NOMO-1 treated with dmso at 0.1 percent for 144 hours (cell line): Measurements from ENCODE around the gene NDRG3.
A peak's percentile ranks its signal among the peaks of the same experiment; 100 is the strongest.
"Not testable (repeated sequence)": the region's sequence is repeated elsewhere in the genome, so short reads cannot be mapped to it uniquely, and the experiment has no call there.

Source experiments
- DNase-seq: peaks from one replicate; lab custom pipeline; 2025; ENCODE audit not compliant: unreplicated experiment; lab: John Stamatoyannopoulos, UW

NDRG3 gene

GRCh38 chr20:36700438-36700837, 45.5 kb downstream of the NDRG3 start:
- DNase-seq, result no peak

DNA sequence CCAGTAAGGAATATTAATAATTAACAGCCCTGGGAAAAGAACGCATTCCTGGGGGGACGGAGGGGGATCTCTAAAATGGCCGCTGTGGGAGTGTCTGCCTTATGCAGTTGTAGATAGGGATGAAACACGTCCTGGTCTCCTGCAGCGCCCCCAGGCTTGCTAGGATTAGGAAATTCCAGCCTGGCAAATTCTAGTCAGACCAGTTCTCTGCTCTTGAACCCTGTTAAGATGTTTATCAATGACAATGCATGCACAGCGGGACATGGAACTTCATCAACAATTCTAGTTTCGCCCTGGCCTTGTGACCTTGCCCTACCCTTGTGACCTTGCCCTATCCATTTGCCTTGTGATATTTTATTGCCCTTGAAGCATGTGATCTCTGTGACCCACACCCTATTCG, 50.4 kb downstream of the NDRG3 start:
- not testable (repeated sequence) for DNase-seq

GRCh38 chr20:36688630-36689029, 57.3 kb downstream of the NDRG3 start:
- no peak for DNase-seq

- no peak for DNase-seq
Observed at GRCh38 chr20:36687850-36688249, 58.0 kb downstream of the NDRG3 start.

- DNase-seq, result no peak
Observed at GRCh38 chr20:36686944-36687343, 58.9 kb downstream of the NDRG3 start.

DNA sequence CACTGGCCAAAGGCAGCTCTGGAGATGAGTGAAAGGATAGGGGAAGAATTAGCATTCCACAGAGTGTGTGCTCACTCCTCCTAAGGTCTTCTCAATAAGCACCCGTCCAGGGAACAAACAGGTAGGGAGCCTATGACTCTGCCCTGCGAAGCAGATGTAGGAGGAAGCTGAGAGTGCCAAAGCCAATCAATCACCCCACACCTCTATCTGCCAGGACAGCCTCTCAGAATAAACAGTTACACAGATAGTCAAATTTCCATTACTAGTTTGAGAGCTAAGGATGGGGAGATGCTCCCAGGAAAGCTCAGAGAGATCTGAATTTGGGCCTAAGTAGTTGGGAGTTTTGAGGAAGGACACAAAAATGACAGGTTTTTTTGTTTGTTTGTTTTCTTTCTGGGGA, 59.4 kb downstream of the NDRG3 start:
- no peak for DNase-seq

DNA sequence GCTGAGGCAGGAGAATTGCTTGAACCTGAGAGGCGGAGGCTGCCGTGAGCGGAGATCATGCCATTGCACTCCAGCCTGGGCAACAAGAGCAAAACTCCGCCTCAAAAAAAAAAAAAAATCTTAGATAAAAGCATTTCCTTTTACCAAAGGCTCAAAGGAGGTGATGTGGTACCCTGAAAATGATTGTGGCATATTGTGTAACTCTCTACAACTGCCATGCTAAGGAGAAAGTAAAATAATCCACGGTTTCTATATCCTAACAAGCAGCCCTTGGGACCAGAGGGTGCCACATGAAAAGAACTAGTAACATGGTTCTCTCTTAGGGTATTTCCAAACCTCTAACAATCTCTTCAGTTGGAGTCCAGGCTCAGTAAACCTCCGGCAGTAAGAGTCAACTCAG, 61.1 kb downstream of the NDRG3 start:
- DNase-seq, result no peak

- DNase-seq, result no peak
Observed at GRCh38 chr20:36682311-36682710, 63.6 kb downstream of the NDRG3 start.

DNA sequence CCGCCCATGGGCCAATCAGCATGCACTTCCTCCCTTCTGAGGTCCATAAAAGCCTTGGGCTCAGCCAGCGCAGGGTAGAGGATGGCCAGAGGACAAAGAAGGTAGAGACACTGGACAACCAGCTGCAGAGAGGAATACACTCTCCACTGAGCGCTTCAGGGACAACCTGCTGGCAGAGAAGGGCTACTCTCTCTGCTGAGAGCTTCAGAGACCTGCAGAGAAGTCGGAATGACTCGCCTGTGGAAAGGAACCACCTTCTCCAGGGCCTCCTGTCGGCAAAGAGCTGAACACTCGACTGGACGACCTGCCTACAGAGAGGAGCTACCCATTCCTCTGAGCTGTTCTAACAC, 68.5 kb downstream of the NDRG3 start:
- DNase-seq, result no peak

- no peak for DNase-seq
Observed at GRCh38 chr20:36676701-36677421, 69.0 kb downstream of the NDRG3 start.

- not testable (repeated sequence) for DNase-seq
Observed at GRCh38 chr20:36675545-36675944, 70.3 kb downstream of the NDRG3 start.

GRCh38 chr20:36672991-36673390, 72.9 kb downstream of the NDRG3 start:
- no peak for DNase-seq

- no peak for DNase-seq
Observed at GRCh38 chr20:36670665-36671357, 75.1 kb downstream of the NDRG3 start.

DNA sequence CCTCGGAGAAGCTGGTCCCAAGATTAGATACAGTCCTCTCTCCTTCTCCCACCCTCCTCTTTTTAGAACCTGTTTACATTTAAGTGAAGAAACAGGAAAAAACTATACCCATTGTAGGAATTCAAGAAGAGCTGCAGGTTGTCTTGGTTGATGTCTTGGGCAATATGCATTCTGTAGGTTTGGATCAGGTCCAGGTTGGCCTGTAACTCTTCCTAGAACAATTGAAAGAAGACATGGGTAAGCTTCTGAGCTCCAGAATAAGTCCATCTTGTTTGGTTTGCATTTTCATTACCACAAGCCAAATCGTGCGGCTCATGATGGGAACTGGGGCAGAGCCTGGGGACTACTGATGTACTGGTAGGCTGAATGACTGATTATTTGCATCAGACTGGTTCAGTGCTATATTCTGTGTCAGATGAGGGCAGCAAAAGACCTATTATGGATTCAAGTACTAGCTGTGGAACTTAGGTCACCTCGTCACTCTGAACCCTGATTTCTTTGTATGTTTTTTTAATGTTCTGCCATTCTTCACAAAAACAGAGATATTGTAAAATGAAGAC, 79.6 kb downstream of the NDRG3 start:
- no peak for DNase-seq

DNA sequence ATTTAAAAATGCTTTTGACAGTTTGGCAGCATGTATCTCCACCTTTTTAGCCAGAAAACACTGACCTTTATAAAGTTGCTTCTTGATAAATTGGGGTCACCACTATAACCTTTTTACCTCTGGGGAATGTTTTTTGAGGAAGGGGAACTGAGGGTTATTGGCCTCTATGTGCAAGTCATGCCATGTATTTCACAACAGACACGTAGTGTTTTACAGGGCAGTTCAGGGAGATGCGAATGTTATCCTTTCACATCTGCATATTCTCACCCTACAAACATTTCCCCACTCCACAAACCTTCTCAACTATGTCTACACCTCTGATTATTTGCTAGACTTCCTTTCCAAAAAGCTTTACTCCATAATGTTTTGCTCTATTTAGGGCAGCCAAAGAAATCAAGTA, 82.9 kb downstream of the NDRG3 start:
- DNase-seq, result peak; percentile 23

DNA sequence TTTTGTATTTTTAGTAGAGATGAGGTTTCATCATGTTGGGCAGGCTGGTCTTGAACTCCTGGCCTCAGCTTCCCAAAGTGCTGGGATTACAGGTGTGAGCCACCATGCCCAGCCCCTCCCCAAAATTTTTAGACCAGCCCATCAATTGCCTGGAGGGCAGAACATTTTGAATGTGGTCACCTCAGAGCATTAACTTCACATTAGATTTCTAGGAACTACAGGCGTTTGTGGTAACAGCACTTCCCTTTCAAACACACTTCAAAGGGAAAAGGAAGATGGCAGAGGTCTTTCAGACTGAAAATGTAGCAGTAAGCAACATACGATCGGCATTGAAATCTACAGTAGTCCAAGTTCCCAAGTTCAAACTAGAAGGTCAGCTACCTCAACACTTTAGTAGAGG, 87.6 kb downstream of the NDRG3 start:
- peak; percentile 9 for DNase-seq

DNA sequence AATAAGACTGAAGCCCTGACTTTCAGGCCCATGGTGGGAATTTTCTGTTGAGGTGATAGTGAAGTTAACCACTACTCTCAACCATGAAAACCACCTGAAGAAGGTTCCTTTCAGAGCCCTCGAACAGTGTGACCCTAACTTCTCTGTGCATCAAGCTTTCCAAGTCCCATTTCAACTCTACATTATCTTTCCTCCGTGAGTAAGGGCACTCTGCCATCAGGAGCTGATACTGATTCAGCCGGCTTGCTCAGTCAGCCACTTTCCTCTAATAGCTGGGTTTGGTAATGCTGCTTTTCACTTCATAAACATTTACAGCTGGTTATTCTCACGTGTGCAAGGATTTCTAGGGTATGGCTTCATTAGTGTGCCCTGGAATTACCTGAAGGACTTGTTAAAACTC, 89.2 kb downstream of the NDRG3 start:
- no peak for DNase-seq

DNA sequence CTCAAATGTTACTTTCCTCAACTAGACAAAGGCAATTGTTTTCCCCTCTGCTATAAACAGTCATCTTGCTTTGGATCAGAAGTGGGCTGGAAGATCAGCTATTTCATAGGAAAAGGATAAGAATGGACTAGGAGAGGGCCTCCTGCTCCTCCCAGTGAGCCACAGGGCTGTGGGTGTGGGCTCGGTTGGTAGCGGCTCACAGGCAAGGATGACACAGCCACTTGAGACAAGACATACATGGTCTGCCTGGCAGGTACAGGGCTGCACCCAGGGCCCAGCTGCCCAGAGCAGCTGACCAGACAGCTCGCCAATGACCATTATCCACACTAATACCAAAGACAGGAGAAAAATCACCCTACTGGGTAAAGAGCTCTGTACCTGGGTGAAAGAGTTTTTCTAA, 90.9 kb downstream of the NDRG3 start:
- no peak for DNase-seq

DNA sequence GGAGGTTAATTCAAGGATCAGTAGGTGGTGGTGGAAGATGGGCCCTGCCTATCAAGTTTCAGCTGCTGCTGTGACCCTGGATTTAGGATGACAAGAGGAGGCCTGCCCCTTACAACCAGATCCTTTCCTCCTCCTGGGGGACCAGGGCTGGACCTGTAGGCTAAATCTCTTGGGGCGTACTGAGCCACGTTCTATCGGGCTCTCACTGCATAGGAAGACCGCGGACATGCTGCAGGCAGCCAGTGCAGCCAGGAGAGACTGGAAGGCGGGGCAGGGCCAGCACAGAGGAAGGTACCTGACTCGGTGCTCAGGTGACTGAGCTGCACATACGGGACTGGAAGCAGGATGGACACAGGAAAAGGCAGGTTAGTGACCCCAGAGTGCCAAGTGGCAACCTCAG, 91.4 kb downstream of the NDRG3 start:
- no peak for DNase-seq

DNA sequence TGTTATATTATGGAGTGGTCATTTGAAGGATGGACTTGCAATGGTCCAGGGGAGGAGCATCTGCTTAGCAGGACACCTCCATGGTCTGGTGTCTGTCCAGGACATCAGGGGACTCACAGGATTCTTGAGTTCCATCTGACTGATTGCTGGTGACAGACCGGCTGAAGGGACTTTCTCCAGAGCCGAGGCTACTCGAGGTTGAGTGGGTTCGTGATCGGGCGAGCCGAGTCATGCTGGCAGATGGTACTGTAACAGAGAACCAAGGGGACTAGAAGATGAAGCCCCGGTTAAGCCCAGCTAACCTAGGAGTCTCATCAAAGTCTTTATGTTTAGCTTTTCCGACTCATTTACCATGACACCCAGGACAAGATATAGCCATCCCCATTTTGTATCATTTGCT, 92.4 kb downstream of the NDRG3 start:
- no peak for DNase-seq

- no peak for DNase-seq
Observed at GRCh38 chr20:36647196-36648121, 98.4 kb downstream of the NDRG3 start.

GRCh38 chr20:36646678-36647077, 99.2 kb downstream of the NDRG3 start:
- DNase-seq, result no peak
